Esophagus squamous epithelium (tissue), 4 donors: ENCODE results near the gene EDN2.

ENCODE experiments used
- CTCF ChIP-seq, 6 experiments: fragments of 450-650 bp in 4 of 6; fragments of 200-600 bp in 2 of 6; sonication (generic) in 2 of 6; IDR thresholded peaks; one replicate each; pipeline ENCODE4 v1.5.1; 2016 to 2019; ENCODE audit warnings: antibody characterized with exemption in 6 of 6, mild to moderate bottlenecking in 4 of 6, moderate library complexity in 4 of 6
- POLR2A ChIP-seq, 4 donors: fragments of 450-650 bp; IDR thresholded peaks; one replicate each; pipeline ENCODE4 v1.6.1; 2017; ENCODE audit warnings: antibody characterized with exemption in 4 of 4, mild to moderate bottlenecking in 4 of 4, moderate library complexity in 3 of 4

GRCh38 chr1:41468122-41468762 is 16.2 kb downstream of the EDN2 start:
- TF ChIP-seq CTCF (IDR thresholded peaks at IDR 0.05) (no peak), POLR2A (IDR thresholded peaks at IDR 0.05) (no peak)
